HG02981 (cell line): ENCODE results near the gene RGS18.
"Not testable (repeated sequence)": the region's sequence is repeated elsewhere in the genome, so short reads cannot be mapped to it uniquely, and the experiment has no call there.

Experiments used
- ATAC-seq: cut with Tn5 transposase; IDR thresholded peaks from one replicate; pipeline ENCODE4 v1.9.1; 2021; ENCODE audit warnings: mild to moderate bottlenecking, moderate library complexity; ENCODE audit not compliant: unreplicated experiment

Gene RGS18

DNA sequence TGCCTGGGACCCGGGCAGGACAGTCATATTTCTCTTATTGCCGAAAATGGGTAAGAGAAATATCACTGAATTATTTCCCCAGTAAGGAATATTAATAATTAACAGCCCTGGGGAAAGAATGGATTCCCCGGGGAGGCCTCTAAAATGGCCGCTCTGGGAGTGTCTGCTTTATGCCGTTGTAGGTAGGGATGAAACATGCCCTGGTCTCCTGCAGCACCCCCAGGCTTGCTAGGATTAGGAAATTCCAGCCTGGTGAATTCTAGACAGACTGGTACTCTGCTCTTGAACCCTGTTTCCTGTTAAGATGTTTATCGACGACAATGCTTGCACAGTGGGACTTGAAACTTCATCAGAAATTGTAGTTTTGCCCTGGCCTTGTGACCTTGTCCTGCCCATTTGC is 6.7 kb downstream of the RGS18 start:
- ATAC-seq, result not testable (repeated sequence)

DNA sequence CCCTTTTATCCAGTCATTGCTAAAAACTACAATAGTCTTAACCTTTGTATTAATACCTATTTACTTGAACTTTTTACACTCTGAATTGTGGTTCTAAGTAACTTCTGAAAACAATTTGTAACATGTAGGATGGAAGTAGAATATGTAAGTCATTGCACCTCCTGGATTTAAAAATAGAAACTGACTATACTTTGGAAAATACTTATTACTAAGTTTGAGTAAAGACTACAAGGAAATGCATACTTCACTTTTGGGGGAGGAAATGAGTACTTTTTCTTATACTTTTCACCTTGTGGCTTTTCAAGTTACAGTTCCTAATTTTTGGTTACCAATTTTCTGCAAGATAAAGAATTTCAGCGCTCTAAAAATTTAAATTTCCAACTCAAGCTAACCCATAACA is 8.7 kb downstream of the RGS18 start:
- no peak for ATAC-seq

DNA sequence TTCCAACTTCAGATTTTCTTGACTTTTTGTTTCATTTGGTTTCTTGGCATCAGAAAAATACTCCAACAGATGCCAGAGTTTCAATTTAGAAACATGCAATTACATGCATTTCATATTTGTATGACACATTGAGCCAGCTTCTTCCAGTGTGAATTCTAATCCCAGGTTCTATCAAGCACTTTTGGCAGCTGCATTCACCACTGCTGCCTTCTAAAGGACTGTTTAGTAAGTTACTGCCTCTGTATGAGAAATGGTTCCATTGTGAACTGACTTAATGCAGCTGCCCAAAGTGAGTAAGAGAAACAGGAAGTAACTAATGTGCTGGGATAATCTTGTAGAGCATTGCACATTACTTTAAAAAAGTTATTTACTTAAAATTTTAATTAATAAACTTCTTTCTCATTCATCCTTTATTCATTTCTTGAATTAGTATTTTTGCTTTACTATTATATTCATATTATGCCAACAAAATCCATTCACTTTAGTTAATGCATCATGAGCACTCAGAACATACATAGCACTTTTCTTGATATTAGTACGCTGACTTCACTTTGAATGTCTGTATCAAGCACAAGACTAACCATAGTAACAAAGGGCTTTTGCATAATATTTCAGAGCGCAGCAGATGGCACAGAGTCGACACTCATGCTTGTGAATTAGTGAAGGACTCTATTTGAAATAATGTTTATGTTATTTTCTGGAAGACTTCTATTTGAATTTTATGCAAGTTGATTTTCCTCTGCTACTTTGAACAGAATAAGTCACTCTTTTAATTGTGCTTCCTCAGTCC is 9.8 kb downstream of the RGS18 start:
- no peak for ATAC-seq

DNA sequence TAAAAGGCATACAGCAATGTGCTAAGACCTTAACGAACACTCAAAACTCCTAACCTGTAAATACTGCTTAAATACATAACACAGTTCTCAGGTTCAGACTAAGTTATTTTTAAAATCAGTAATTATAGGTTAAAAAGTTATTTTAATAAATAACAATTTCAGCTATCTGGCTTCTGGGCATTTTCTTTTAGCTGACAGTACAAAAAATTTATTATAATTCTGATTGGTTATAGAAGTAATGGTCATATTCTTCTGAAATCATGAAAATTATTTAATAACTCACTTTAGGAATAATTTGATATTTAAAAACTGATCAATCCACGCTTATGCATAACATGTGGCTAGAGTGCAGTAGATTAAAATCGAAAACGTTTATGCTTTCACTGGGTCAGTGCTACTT is 10.7 kb downstream of the RGS18 start:
- ATAC-seq, result no peak

DNA sequence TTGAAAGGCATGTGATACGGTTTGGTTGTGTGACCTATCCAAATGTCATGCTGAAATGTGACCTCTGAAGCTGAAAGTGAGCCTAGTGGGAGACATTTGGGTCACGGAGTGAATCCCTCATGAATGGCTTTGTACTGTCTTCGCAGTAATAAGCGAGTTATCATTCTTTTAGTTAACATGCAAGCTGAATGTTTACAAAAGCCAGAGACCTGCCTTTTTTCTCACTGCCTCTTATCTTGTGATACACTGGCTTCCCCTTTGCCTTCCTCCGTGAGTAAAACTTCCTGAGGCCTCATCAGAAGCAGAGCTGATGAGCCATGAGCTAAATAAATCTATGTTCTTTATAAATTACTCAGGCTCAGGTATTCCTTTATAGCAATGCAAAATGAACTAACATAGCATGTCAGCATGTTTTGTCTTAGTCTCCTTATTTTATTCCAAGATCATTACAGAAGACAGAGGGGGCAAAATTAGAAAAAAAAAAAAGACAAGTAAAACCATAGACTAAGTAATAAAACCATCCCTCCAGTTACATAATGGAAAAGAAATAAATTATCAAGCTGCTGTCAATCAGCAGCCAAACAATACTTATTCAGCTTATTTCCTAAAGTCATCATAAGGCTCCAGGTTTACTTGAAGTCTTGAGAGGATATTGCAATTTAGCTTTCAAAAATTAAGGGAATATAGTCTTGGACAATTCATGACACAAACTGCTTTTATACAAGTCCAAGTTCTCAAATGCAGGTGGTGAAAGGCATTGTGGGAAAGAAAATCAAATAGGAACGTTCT is 12.1 kb downstream of the RGS18 start:
- no peak for ATAC-seq

DNA sequence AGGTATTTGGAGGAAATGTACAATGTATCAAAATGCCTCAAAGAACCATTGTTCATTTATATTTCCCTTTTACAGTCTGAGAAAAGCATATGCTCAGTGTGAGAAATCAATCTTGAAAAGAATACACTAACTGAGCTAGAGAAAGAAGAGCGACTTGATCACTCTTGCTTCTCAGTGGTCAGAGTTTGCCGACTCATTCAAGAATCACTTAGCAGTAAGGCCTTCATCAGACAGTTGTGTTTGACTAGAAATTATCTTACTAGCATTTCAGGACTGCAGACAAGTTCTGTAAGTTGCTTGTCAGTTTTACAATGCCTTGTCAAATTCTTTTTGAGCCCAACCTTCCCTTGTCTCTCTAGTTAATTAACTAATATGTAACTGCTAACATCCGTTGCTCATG is 12.9 kb downstream of the RGS18 start:
- no peak for ATAC-seq

DNA sequence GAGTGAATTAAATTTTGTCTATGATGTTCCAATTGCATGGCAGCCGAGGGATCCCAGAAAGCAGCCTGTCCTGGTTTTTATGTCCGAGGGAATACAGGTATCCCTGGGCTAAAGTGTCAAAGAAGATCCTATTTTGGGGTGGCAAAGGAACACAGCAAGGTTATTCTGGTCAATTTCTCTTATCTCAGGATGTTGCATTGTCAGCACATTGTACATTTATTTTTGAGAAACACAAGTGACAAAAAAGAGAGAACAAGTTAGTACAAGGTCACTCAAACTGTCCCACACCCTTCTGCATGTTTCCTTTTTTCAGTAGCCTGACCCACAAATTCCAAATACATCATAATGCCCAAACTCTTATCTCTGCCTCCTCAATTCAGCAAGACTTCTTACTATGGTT is 17.7 kb downstream of the RGS18 start:
- ATAC-seq, result no peak

DNA sequence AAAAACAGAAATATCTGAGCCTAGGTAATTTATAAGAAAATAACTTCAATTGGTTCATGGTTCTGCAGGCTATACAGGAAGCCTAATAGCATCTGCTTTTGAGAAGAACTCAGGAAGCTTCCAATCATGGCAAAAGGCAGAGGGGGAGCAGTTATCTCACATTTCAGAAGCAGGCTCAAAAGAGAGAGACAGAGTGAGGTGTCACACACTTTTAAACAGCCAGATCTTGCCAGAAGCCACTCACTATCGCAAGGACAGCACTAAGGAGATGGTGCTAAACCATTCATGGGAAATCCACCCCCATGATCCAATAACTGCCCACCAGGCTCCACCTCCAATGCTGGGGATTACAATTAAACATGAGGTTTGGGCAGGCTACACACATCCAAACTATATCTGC is 25.5 kb downstream of the RGS18 start:
- ATAC-seq, result no peak

DNA sequence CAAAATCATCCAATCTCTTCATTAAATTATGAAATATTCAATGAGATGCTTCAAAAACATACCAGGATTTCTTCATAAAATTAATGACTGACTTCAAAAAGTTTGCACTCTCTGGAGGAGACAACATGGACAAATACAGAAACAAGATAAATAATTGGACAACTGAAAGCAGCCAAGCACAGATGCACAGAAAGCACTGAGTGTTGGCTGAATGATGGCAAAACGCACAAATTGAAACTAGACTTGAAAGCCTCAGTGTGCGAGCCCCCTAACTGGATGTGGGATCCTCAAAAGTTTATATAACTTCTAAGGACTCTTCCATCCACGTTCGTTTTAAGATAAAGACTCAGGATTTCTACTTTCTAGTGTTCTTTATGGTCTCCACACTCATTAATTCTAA is 27.9 kb downstream of the RGS18 start:
- no peak for ATAC-seq

DNA sequence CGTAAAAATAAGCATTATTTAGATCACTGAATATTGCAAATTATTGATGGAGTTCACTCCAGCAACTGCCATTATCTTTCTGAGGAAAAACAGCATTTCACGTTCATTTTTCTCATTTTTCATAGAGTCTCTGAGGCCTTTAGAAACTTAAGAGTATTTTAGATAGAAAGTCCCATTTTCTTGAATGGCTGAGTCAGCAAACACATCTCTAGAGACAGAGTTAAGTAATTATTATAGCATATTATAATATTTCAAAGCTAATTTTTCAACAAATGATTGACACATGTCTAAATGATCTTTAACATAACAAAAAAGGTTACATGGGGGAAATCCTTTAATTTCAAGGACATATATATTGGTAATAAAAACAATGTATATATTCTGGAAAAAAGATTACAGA is 31.8 kb downstream of the RGS18 start:
- no peak for ATAC-seq

DNA sequence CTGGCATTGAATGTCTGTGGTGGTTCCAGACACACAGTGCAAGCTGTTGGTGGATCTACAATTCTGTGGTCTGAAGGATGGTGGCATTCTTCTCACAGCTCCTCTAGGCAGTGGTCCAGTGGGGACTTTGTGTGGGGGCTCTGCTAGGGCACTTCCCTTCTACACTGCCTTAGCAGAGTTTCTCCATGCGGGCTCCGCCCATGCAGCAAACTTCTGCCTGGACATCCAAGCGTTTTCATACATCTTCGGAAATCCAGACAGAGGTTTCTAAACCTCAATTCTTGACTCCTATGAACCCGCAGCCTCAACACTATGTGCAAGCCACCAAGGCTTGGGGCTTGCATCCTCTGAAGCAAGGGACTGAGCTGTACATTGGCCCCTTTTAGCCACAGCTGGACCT is 43.0 kb downstream of the RGS18 start:
- no peak for ATAC-seq

DNA sequence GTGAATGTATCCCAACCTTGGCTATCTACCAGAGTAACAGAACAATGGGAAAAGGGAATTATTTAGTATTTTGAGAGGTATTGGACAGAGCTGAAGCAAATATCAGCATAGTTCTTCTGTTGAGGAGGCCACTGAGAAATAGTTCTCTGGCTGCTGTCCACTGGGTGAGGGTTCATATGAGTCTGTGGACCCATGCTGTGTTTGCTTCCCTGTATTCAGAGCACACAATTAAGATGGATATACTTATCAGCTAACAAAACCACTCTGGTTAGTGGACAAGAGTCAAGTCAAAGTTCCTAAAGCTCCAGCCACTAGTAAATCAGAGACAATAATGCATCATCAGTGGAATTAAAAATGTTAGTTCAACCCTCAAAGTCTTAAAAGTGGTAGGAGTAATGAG is 66.1 kb downstream of the RGS18 start:
- no peak for ATAC-seq

DNA sequence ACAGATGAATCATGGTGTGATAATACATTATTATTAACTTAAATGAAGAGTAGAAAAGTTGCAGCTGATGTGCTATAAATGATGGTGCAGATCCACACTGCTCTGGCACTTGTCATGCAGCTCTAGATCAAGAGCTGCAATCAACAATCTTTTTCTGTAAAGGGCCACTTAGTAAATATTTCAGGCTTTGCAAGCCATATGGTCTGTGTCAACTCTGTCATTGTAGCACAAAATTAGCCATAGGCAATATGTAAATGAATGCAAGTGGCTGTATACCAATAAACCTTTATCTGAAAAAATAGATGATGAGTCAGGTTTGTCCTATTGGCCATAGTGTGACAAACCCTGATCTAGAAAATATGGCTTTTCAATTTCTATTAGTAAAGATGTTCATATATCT is 66.6 kb downstream of the RGS18 start:
- ATAC-seq, result no peak

DNA sequence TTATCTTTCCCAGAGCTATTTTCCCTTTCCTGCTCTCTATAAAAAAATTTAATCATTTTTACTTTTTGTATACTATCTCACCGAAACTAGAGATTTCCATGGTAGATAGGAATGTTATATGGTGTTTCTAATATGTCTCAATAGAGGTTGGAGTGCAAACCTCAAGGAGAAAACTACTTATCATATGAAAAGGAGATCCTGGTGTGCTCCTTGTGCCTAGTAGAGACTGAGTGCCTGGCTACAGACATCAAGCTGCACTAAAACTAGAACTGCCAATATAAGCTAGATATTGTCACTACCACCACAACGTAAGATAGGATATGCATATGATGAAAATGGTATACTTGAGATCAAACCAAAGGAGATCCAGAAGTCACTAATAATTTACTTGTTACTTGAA is 67.0 kb downstream of the RGS18 start:
- ATAC-seq, result no peak

DNA sequence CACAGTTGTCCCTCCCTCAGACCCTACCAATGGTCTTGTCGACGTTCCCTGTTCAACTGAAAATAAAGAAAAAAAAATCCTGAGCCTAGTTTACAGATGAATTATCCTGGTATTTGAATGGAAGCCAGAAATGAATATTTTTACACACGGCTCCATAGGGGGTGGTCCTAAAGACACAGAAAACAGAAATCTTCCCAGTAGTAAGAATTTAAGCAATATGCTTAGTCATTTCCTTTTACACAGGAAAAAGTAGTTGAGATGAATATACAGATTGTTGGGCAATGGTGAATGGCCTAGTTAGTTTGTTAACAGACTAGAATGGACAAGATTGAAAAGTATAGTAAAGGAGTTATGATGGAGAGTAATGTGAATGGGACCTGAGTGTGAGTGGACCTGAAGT is 67.4 kb downstream of the RGS18 start:
- no peak for ATAC-seq

DNA sequence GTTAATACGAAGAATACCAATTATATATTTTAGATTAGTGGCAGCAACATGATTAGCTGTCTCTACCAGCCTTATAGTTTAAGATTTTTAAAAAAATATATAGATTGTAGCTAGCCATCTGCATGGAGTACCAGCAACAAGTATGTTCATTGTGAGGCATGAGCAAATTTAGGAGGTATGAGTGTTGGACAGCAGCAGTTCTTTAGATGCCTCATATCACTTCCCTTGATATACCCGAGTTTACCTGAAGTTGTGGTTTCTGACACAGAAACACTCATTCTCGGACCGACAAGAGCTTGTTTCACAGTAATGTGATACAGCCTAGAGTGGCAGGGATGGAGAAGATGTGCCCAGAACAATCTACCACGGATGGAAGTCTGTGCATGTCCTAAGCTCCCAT is 69.1 kb downstream of the RGS18 start:
- no peak for ATAC-seq

DNA sequence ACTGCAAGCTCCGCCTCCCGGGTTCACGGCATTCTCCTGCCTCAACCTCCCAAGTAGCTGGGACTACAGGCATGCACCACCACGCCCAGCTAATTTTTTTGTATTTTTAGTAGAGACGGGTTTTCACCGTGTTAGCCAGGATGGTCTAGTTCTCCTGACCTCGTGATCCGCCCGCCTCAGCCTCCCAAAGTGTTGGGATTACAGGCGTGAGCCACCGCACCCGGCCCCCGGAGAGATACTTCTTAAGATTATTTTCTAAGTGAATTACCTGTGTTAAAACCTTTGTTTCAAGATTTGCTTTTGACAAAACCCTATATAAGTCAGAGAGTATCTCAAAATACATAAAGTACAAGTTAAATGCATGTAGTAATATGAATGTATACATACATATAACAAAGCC is 69.7 kb downstream of the RGS18 start:
- ATAC-seq, result not testable (repeated sequence)

DNA sequence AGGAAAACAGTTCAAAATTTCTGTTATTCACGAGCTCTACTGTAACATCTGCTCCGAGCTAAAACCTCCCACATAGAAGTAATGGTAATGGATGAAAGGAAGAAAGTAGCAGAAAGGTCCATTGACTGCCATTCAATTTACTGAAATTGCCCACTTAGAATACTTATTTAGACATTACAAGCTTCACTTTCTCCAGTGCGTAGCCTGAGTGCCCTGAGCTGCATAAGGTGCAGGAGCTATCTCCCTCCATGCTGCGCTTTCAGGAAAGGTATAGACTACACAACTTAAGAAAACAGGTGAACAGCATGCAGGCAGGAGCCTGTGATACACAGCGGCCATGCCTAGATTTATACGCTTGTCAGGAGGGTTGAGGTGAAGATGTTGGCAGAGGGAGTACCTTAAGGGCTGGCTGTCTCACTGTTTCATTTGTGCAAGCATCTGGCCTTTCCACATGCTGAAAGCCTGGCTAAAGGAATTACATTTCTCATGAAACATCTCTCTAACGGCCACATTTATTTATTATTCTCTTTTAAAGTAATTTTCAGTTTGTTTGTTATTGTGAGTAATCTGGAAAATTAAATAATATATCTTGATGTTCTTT is 74.7 kb downstream of the RGS18 start:
- no peak for ATAC-seq

DNA sequence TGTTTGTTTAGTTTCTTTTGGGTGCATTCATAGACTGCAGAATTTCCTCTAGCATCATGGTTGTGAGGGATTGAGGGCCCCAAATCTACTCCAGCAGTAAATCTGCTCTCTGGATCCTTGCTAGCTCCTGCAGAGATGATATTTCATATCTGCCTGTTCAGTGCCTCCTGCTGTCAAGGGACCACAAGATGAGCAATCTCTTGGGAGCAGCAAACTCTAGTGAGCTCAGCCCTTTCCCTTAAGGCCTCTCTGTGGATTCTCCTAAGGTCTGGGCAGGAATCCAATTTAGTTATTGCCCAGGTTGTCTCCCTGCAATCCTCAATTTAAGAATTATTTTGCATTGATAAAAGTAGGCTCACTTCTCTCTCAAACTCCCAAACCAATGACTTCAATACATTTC is 76.9 kb downstream of the RGS18 start:
- ATAC-seq, result no peak
